ENCODE measurements around the gene SH3RF1.

GRCh38 chr4:169202145-169202699, 68.5 kb downstream of the SH3RF1 start:
- no peak for TF ChIP-seq CTCF (IDR thresholded peaks at IDR 0.05 in 2 of 3, conservative IDR thresholded peaks at IDR 0.05 in 1 of 3; ENCODE audit: borderline replicate concordance in 1 of 3, insufficient read depth in 1 of 3, low read depth in 2 of 3, low read length in 2 of 3)
- no peak for TF ChIP-seq POLR2A (IDR thresholded peaks at IDR 0.05; ENCODE audit: borderline replicate concordance, extremely low read depth, insufficient read depth, insufficient read length)
- no peak for TF ChIP-seq CEBPB (IDR thresholded peaks at IDR 0.05; ENCODE audit: low read depth)
- no peak for TF ChIP-seq YY1 (IDR thresholded peaks at IDR 0.05; ENCODE audit: extremely low read depth, insufficient replicate concordance, low read depth, low read length)
- TF ChIP-seq POLR2AphosphoS5 (IDR thresholded peaks at IDR 0.05; ENCODE audit: low read depth, low read length), result no peak
- no peak for TF ChIP-seq RAD21 (IDR thresholded peaks at IDR 0.05; ENCODE audit: low read depth)
- TF ChIP-seq REST (IDR thresholded peaks at IDR 0.05; ENCODE audit: low read depth), result no peak
- no peak for TF ChIP-seq EZH2 (IDR thresholded peaks at IDR 0.05)
- TF ChIP-seq TCF7L2 (IDR thresholded peaks at IDR 0.05; ENCODE audit: borderline replicate concordance, extremely low read depth, insufficient read depth, insufficient read length), result no peak
- no peak for TF ChIP-seq EZH2phosphoT487 (IDR thresholded peaks at IDR 0.05; ENCODE audit: borderline replicate concordance)
- TF ChIP-seq, protein P1, sequence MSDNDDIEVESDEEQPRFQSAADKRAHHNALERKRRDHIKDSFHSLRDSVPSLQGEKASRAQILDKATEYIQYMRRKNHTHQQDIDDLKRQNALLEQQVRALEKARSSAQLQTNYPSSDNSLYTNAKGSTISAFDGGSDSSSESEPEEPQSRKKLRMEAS (IDR thresholded peaks at IDR 0.05), result no peak
- TF ChIP-seq ZNF274 (IDR thresholded peaks at IDR 0.05; ENCODE audit: low read depth, low read length), result no peak
- TF ChIP-seq ZFX (IDR thresholded peaks at IDR 0.05), result no peak
